ENCODE results near the gene PNMT. TPM values are rescaled to one million over a fixed set of nuclear protein-coding genes. Genes with fewer than 3 reads are reported as not detected.

PNMT gene
- total and polyA plus RNA-seq, 2 experiments from 2014 or later = 51.9 to 204 TPM

- Histone ChIP-seq H3K4me2 (peak overlapping the region; percentile 41), H3K4me3 (no peak overlapping the region), H3K36me3 (replicated peaks; ENCODE audit: insufficient read depth, low read depth) (no peaks in the 10 kb centered on the region), H3K79me2 (no peaks in the 10 kb centered on the region), H3K9me2 (replicated peaks; ENCODE audit: insufficient read depth) (no peaks in the 10 kb centered on the region), H3K27me3 (no peaks in the 10 kb centered on the region), H3K4me1 (ENCODE audit: insufficient read depth) (peaks cover 42% of the 10 kb centered on the region), H3K27ac (peak overlapping the region; percentile 89), H3K9me3 (ENCODE audit: low read depth) (no peaks in the 10 kb centered on the region), H2AFZ (no peak overlapping the region), H4K20me1 (ENCODE audit: insufficient read depth, poor library complexity, severe bottlenecking) (no peaks in the 10 kb centered on the region)
- 72% methylated on average over 13 of the region's 13 CpGs for WGBS (ENCODE audit: low lambda C conversion rate, missing lambda C conversion rate)
- DNase-seq (ENCODE audit: low spot score) = no peak
- TF ChIP-seq EZH2 (IDR thresholded peaks at IDR 0.05; ENCODE audit: borderline replicate concordance) (no peak), EZH2phosphoT487 (IDR thresholded peaks at IDR 0.05; ENCODE audit: low read depth, severe bottlenecking, unreplicated experiment) (no peak)
- TF ChIP-seq, protein P1, sequence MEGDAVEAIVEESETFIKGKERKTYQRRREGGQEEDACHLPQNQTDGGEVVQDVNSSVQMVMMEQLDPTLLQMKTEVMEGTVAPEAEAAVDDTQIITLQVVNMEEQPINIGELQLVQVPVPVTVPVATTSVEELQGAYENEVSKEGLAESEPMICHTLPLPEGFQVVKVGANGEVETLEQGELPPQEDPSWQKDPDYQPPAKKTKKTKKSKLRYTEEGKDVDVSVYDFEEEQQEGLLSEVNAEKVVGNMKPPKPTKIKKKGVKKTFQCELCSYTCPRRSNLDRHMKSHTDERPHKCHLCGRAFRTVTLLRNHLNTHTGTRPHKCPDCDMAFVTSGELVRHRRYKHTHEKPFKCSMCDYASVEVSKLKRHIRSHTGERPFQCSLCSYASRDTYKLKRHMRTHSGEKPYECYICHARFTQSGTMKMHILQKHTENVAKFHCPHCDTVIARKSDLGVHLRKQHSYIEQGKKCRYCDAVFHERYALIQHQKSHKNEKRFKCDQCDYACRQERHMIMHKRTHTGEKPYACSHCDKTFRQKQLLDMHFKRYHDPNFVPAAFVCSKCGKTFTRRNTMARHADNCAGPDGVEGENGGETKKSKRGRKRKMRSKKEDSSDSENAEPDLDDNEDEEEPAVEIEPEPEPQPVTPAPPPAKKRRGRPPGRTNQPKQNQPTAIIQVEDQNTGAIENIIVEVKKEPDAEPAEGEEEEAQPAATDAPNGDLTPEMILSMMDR (IDR thresholded peaks at IDR 0.05; ENCODE audit: poor library complexity) = no peak
These were observed 9.5 kb downstream of the PNMT start for GRCh38 chr17:39677542-39678339.

GRCh38 chr17:39678340-39679116 lies 10.3 kb downstream of the PNMT start:
- H3K9me2 ChIP-seq (replicated peaks; ENCODE audit: insufficient read depth) = no peaks in the 10 kb centered on the region
- no peaks in the 10 kb centered on the region for H3K79me2 ChIP-seq
- peak overlapping the region; percentile 89 for H3K27ac ChIP-seq
- H3K27me3 ChIP-seq = no peaks in the 10 kb centered on the region
- no peaks in the 10 kb centered on the region for H3K36me3 ChIP-seq (replicated peaks; ENCODE audit: insufficient read depth, low read depth)
- DNase-seq (ENCODE audit: low spot score) = peak; percentile 76
- TF ChIP-seq EZH2phosphoT487 (IDR thresholded peaks at IDR 0.05; ENCODE audit: low read depth, severe bottlenecking, unreplicated experiment) (no peak), EZH2 (IDR thresholded peaks at IDR 0.05; ENCODE audit: borderline replicate concordance) (no peak)
- TF ChIP-seq, protein P1 (IDR thresholded peaks at IDR 0.05; ENCODE audit: poor library complexity) = no peak
- no peaks in the 10 kb centered on the region for H4K20me1 ChIP-seq (ENCODE audit: insufficient read depth, poor library complexity, severe bottlenecking)
- WGBS (ENCODE audit: low lambda C conversion rate, missing lambda C conversion rate) = 91% methylated on average over 13 of the region's 13 CpGs
- no peaks in the 10 kb centered on the region for H3K9me3 ChIP-seq (ENCODE audit: low read depth)
- H2AFZ ChIP-seq = no peak overlapping the region
- peaks cover 42% of the 10 kb centered on the region for H3K4me1 ChIP-seq (ENCODE audit: insufficient read depth)
- no peak overlapping the region for H3K4me3 ChIP-seq
- peak overlapping the region; percentile 41 for H3K4me2 ChIP-seq

DNA sequence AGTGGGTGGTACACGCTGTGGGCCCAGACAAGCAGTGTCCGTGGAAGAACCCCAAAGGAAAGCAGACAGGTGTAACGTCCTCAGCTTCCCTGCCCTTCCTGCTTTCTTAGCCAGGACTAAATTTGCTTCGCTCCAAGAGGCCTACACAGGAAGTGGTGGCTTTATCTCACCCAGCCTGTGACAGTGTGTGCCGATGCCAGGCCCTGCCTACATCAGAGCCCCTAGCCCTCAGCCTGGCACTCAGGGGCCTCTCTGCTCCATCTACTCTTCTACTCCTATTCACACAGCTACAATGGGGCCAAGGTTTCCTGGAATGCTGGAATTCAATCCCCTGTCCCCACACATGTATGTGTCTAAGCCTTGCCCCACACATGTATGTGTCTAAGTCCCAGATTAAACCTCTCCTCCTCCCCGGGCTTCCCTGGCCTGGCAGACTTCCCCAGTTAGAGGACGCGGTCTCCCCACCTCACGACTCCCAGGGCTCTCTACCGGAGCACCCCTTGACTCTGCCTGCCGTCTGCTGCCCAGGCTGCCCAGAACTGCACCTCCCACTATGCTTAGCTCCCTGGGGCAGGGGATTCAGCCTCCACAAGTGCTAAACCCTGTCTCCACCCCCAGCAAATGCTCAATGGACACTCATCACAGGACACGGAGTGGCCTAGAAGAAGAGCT lies 11.4 kb downstream of the PNMT start:
- TF ChIP-seq, protein P1 (IDR thresholded peaks at IDR 0.05; ENCODE audit: poor library complexity) = no peak
- TF ChIP-seq EZH2phosphoT487 (IDR thresholded peaks at IDR 0.05; ENCODE audit: low read depth, severe bottlenecking, unreplicated experiment) (no peak), EZH2 (IDR thresholded peaks at IDR 0.05; ENCODE audit: borderline replicate concordance) (no peak)
- 94% methylated on average over 12 of the region's 12 CpGs for WGBS (ENCODE audit: low lambda C conversion rate, missing lambda C conversion rate)
- H3K4me2 ChIP-seq = no peak overlapping the region
- no peaks in the 10 kb centered on the region for H3K36me3 ChIP-seq (replicated peaks; ENCODE audit: insufficient read depth, low read depth)
- H3K4me1 ChIP-seq (ENCODE audit: insufficient read depth) = peaks cover 39% of the 10 kb centered on the region
- no peaks in the 10 kb centered on the region for H3K27me3 ChIP-seq
- no peaks in the 10 kb centered on the region for H3K79me2 ChIP-seq
- H4K20me1 ChIP-seq (ENCODE audit: insufficient read depth, poor library complexity, severe bottlenecking) = no peaks in the 10 kb centered on the region
- no peak overlapping the region for H3K4me3 ChIP-seq
- DNase-seq (ENCODE audit: low spot score) = no peak
- peak overlapping the region; percentile 89 for H3K27ac ChIP-seq
- H3K9me3 ChIP-seq (ENCODE audit: low read depth) = no peaks in the 10 kb centered on the region
- no peak overlapping the region for H2AFZ ChIP-seq
- no peaks in the 10 kb centered on the region for H3K9me2 ChIP-seq (replicated peaks; ENCODE audit: insufficient read depth)

Measured in hepatocyte (in vitro differentiated cells).